ENCODE results near the gene ASXL3. TPM values are rescaled to one million over a fixed set of nuclear protein-coding genes. Genes with fewer than 3 reads are reported as not detected.

Gene ASXL3
- total and polyA plus RNA-seq, 4 donors: 0.19 to 1.3 (median 0.39) TPM

- Histone ChIP-seq H3K4me1 (ENCODE audit: control insufficient read depth in 4 of 4, insufficient read depth in 4 of 4, low read length in 3 of 4) (peaks cover 0 to 11% (median 1%) of the 10 kb centered on the region in 4 donors), H3K27ac (ENCODE audit: low read depth in 1 of 2, low read length in 2 of 2) (no peak overlapping the region), H3K9me3 (ENCODE audit: control insufficient read depth in 4 of 4, low read length in 3 of 4) (no peaks in the 10 kb centered on the region), H3K36me3 (ENCODE audit: control insufficient read depth in 4 of 4, insufficient read depth in 3 of 4, low read depth in 1 of 4, low read length in 3 of 4) (no peaks in the 10 kb centered on the region), H3K4me3 (ENCODE audit: low read depth in 1 of 3, low read length in 3 of 3) (no peak overlapping the region), H3K9ac (ENCODE audit: low read depth in 1 of 2, low read length in 2 of 2) (no peak overlapping the region), H3K27me3 (ENCODE audit: control insufficient read depth in 4 of 4, insufficient read depth in 4 of 4, low read length in 3 of 4) (no peaks in the 10 kb centered on the region)
- 49% methylated on average over 2 of the region's 2 CpGs for WGBS
- no peak for DNase-seq (ENCODE audit: low spot score)
- TF ChIP-seq HNF4A (conservative IDR thresholded peaks at IDR 0.05): no peak
- no peak for TF ChIP-seq GABPA (IDR thresholded peaks at IDR 0.05 in 1 of 2, conservative IDR thresholded peaks at IDR 0.05 in 1 of 2)
- no peak for TF ChIP-seq RAD21 (IDR thresholded peaks at IDR 0.05)
- TF ChIP-seq FOXA2 (IDR thresholded peaks at IDR 0.05): no peak
- TF ChIP-seq SP1 (IDR thresholded peaks at IDR 0.05): no peak
- TF ChIP-seq JUND (IDR thresholded peaks at IDR 0.05): no peak
- TF ChIP-seq EGR1 (IDR thresholded peaks at IDR 0.05; ENCODE audit: low read depth in 2 of 2): no peak
- no peak for TF ChIP-seq ATF3 (IDR thresholded peaks at IDR 0.05)
Measured at GRCh38 chr18:33697498-33697897, 119.5 kb downstream of the ASXL3 start.

DNA sequence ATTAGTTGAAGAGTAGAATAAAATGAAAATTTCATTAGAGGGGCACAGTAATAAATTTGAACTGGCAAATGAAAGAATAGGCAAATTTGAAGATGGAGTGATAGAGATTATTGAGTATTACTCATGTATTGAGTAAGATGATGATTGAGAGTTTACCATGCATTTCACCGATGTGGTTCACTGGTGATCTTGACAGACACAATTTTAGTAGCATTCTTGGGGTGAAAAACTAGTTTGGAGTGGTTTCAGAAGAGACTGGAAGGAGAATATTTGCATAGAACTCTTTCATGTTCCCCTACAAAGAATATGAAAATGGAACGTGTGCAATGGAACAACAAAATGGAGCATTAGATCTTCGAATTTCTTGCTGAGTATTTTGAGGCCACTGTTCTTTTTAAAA lies 121.4 kb downstream of the ASXL3 start:
- DNase-seq (ENCODE audit: low spot score): no peak
- TF ChIP-seq RAD21 (IDR thresholded peaks at IDR 0.05): no peak
- TF ChIP-seq MAX (IDR thresholded peaks at IDR 0.05): no peak
- TF ChIP-seq, protein P1, sequence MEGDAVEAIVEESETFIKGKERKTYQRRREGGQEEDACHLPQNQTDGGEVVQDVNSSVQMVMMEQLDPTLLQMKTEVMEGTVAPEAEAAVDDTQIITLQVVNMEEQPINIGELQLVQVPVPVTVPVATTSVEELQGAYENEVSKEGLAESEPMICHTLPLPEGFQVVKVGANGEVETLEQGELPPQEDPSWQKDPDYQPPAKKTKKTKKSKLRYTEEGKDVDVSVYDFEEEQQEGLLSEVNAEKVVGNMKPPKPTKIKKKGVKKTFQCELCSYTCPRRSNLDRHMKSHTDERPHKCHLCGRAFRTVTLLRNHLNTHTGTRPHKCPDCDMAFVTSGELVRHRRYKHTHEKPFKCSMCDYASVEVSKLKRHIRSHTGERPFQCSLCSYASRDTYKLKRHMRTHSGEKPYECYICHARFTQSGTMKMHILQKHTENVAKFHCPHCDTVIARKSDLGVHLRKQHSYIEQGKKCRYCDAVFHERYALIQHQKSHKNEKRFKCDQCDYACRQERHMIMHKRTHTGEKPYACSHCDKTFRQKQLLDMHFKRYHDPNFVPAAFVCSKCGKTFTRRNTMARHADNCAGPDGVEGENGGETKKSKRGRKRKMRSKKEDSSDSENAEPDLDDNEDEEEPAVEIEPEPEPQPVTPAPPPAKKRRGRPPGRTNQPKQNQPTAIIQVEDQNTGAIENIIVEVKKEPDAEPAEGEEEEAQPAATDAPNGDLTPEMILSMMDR (IDR thresholded peaks at IDR 0.05; ENCODE audit: low read depth, low read length, missing input control): no peak
- TF ChIP-seq, protein P2, sequence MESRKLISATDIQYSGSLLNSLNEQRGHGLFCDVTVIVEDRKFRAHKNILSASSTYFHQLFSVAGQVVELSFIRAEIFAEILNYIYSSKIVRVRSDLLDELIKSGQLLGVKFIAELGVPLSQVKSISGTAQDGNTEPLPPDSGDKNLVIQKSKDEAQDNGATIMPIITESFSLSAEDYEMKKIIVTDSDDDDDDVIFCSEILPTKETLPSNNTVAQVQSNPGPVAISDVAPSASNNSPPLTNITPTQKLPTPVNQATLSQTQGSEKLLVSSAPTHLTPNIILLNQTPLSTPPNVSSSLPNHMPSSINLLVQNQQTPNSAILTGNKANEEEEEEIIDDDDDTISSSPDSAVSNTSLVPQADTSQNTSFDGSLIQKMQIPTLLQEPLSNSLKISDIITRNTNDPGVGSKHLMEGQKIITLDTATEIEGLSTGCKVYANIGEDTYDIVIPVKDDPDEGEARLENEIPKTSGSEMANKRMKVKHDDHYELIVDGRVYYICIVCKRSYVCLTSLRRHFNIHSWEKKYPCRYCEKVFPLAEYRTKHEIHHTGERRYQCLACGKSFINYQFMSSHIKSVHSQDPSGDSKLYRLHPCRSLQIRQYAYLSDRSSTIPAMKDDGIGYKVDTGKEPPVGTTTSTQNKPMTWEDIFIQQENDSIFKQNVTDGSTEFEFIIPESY (IDR thresholded peaks at IDR 0.05): no peak
- no peak for TF ChIP-seq FOXA1 (IDR thresholded peaks at IDR 0.05)
- Histone ChIP-seq H3K4me3 (ENCODE audit: low read depth in 1 of 3, low read length in 3 of 3) (no peak overlapping the region), H3K9me3 (ENCODE audit: control insufficient read depth in 4 of 4, low read length in 3 of 4) (no peaks in the 10 kb centered on the region), H3K36me3 (ENCODE audit: control insufficient read depth in 4 of 4, insufficient read depth in 3 of 4, low read depth in 1 of 4, low read length in 3 of 4) (no peaks in the 10 kb centered on the region), H3K27me3 (ENCODE audit: control insufficient read depth in 4 of 4, insufficient read depth in 4 of 4, low read length in 3 of 4) (no peaks in the 10 kb centered on the region), H3K9ac (ENCODE audit: low read depth in 1 of 2, low read length in 2 of 2) (no peak overlapping the region), H3K4me1 (ENCODE audit: control insufficient read depth in 4 of 4, insufficient read depth in 4 of 4, low read length in 3 of 4) (peaks cover 0 to 11% (median 1%) of the 10 kb centered on the region in 4 donors), H3K27ac (ENCODE audit: low read depth in 1 of 2, low read length in 2 of 2) (no peak overlapping the region)
- 85% methylated on average over 3 of the region's 3 CpGs for WGBS

- WGBS: 91% methylated on average over 3 of the region's 3 CpGs
- Histone ChIP-seq H3K9me3 (ENCODE audit: control insufficient read depth in 4 of 4, low read length in 3 of 4) (no peaks in the 10 kb centered on the region), H3K27ac (ENCODE audit: low read depth in 1 of 2, low read length in 2 of 2) (no peak overlapping the region), H3K27me3 (ENCODE audit: control insufficient read depth in 4 of 4, insufficient read depth in 4 of 4, low read length in 3 of 4) (no peaks in the 10 kb centered on the region), H3K4me1 (ENCODE audit: control insufficient read depth in 4 of 4, insufficient read depth in 4 of 4, low read length in 3 of 4) (peaks cover 0 to 11% (median 1%) of the 10 kb centered on the region in 4 donors), H3K36me3 (ENCODE audit: control insufficient read depth in 4 of 4, insufficient read depth in 3 of 4, low read depth in 1 of 4, low read length in 3 of 4) (no peaks in the 10 kb centered on the region), H3K4me3 (ENCODE audit: low read depth in 1 of 3, low read length in 3 of 3) (no peak overlapping the region), H3K9ac (ENCODE audit: low read depth in 1 of 2, low read length in 2 of 2) (no peak overlapping the region)
- TF ChIP-seq RXRA (IDR thresholded peaks at IDR 0.05) (no peak), SP1 (IDR thresholded peaks at IDR 0.05) (no peak), FOXA2 (IDR thresholded peaks at IDR 0.05) (no peak), HNF4A (conservative IDR thresholded peaks at IDR 0.05) (no peak), FOXA1 (IDR thresholded peaks at IDR 0.05) (no peak), HNF4G (IDR thresholded peaks at IDR 0.05) (no peak), ATF3 (IDR thresholded peaks at IDR 0.05) (no peak)
- TF ChIP-seq, protein P1 (IDR thresholded peaks at IDR 0.05; ENCODE audit: low read depth, low read length, missing input control): no peak
- TF ChIP-seq, protein P3, sequence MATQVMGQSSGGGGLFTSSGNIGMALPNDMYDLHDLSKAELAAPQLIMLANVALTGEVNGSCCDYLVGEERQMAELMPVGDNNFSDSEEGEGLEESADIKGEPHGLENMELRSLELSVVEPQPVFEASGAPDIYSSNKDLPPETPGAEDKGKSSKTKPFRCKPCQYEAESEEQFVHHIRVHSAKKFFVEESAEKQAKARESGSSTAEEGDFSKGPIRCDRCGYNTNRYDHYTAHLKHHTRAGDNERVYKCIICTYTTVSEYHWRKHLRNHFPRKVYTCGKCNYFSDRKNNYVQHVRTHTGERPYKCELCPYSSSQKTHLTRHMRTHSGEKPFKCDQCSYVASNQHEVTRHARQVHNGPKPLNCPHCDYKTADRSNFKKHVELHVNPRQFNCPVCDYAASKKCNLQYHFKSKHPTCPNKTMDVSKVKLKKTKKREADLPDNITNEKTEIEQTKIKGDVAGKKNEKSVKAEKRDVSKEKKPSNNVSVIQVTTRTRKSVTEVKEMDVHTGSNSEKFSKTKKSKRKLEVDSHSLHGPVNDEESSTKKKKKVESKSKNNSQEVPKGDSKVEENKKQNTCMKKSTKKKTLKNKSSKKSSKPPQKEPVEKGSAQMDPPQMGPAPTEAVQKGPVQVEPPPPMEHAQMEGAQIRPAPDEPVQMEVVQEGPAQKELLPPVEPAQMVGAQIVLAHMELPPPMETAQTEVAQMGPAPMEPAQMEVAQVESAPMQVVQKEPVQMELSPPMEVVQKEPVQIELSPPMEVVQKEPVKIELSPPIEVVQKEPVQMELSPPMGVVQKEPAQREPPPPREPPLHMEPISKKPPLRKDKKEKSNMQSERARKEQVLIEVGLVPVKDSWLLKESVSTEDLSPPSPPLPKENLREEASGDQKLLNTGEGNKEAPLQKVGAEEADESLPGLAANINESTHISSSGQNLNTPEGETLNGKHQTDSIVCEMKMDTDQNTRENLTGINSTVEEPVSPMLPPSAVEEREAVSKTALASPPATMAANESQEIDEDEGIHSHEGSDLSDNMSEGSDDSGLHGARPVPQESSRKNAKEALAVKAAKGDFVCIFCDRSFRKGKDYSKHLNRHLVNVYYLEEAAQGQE (IDR thresholded peaks at IDR 0.05): no peak
- DNase-seq (ENCODE audit: low spot score): no peak
Measured at GRCh38 chr18:33700513-33700976, 122.5 kb downstream of the ASXL3 start.

All from liver (tissue), 9 donors.